Activated naive CD8-positive, alpha-beta T cell (primary cell): ENCODE data around the gene ADRM1.

Experiments used
- H3K27ac Mint-ChIP-seq: one replicate; pipeline ENCODE4 v1.8.0; 2021; ENCODE audit warnings: mixed read lengths
- H3K27me3 Mint-ChIP-seq: one replicate; pipeline ENCODE4 v1.8.0; 2021; ENCODE audit warnings: mixed read lengths
- H3K36me3 Mint-ChIP-seq: one replicate; pipeline ENCODE4 v1.8.0; 2021; ENCODE audit warnings: mixed read lengths
- H3K4me1 Mint-ChIP-seq: one replicate; pipeline ENCODE4 v1.8.0; 2021; ENCODE audit warnings: low read depth, mixed read lengths
- H3K4me3 Mint-ChIP-seq: one replicate; pipeline ENCODE4 v1.8.0; 2021; ENCODE audit warnings: mild to moderate bottlenecking, mixed read lengths
- H3K9me3 Mint-ChIP-seq: one replicate; pipeline ENCODE4 v1.8.0; 2021; ENCODE audit warnings: low read depth, mixed read lengths

The ADRM1 gene

GRCh38 chr20:62329389-62330377, 26.9 kb downstream of the ADRM1 start:
- no peaks in the 10 kb centered on the region for H3K27me3 Mint-ChIP-seq
- H3K4me3 Mint-ChIP-seq = no peak overlapping the region
- H3K4me1 Mint-ChIP-seq = no peaks in the 10 kb centered on the region
- no peaks in the 10 kb centered on the region for H3K9me3 Mint-ChIP-seq
- H3K36me3 Mint-ChIP-seq = no peaks in the 10 kb centered on the region
- no peak overlapping the region for H3K27ac Mint-ChIP-seq

- no peak overlapping the region for H3K27ac Mint-ChIP-seq
- H3K27me3 Mint-ChIP-seq = no peaks in the 10 kb centered on the region
- H3K36me3 Mint-ChIP-seq = no peaks in the 10 kb centered on the region
- no peaks in the 10 kb centered on the region for H3K9me3 Mint-ChIP-seq
- H3K4me1 Mint-ChIP-seq = no peaks in the 10 kb centered on the region
- no peak overlapping the region for H3K4me3 Mint-ChIP-seq
Measured at GRCh38 chr20:62330576-62331317, 27.9 kb downstream of the ADRM1 start.

GRCh38 chr20:62331347-62331746, 28.6 kb downstream of the ADRM1 start:
- no peaks in the 10 kb centered on the region for H3K27me3 Mint-ChIP-seq
- H3K36me3 Mint-ChIP-seq = no peaks in the 10 kb centered on the region
- H3K27ac Mint-ChIP-seq = no peak overlapping the region
- no peaks in the 10 kb centered on the region for H3K9me3 Mint-ChIP-seq
- H3K4me3 Mint-ChIP-seq = no peak overlapping the region
- no peaks in the 10 kb centered on the region for H3K4me1 Mint-ChIP-seq

GRCh38 chr20:62332421-62332820, 29.6 kb downstream of the ADRM1 start:
- Mint-ChIP-seq H3K4me1 (no peaks in the 10 kb centered on the region), H3K27me3 (no peaks in the 10 kb centered on the region), H3K9me3 (no peaks in the 10 kb centered on the region), H3K4me3 (no peak overlapping the region), H3K27ac (no peak overlapping the region), H3K36me3 (no peaks in the 10 kb centered on the region)

DNA sequence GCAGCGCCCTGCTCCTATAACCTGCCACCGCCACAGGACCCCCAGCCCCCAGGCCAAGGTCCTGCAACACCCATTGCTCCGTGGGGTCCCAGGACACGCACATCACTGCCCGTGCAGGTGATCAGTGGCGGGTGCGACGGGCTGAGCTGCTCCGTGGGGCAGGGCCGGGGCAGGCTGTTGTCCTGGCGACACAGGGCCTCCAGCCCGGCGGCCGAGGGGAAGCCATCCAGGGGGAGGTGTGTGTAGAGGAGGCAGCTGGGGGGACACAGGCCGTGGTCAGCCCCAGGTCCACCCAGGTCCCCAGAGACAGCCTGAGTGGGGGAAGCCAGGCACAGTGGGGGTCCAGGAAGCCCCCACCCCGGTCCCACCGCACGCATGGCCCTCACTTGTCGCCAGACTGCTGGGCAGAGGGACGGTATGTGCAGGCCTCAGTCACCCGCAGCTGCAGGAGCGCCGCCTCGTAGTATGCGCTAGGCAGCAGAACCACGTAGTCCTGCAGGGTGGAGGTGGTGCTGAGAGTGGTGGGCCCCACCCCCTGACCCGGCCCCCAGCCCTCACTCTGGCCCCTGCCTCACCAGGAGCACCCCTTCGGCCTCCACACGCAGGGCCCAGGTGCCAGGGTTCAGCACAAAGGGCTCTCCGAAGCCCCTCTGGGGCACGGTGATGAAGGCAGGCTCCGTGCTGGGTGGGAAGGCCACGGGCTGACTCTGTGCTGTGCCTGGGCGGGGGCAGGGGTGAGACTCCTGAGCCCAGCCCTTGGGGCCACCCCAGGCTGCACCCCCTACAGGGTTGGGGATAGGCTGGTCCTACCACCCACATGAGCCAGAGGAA, 30.4 kb downstream of the ADRM1 start:
- H3K4me1 Mint-ChIP-seq = no peaks in the 10 kb centered on the region
- no peak overlapping the region for H3K4me3 Mint-ChIP-seq
- H3K27ac Mint-ChIP-seq = no peak overlapping the region
- no peaks in the 10 kb centered on the region for H3K27me3 Mint-ChIP-seq
- no peaks in the 10 kb centered on the region for H3K9me3 Mint-ChIP-seq
- no peaks in the 10 kb centered on the region for H3K36me3 Mint-ChIP-seq

DNA sequence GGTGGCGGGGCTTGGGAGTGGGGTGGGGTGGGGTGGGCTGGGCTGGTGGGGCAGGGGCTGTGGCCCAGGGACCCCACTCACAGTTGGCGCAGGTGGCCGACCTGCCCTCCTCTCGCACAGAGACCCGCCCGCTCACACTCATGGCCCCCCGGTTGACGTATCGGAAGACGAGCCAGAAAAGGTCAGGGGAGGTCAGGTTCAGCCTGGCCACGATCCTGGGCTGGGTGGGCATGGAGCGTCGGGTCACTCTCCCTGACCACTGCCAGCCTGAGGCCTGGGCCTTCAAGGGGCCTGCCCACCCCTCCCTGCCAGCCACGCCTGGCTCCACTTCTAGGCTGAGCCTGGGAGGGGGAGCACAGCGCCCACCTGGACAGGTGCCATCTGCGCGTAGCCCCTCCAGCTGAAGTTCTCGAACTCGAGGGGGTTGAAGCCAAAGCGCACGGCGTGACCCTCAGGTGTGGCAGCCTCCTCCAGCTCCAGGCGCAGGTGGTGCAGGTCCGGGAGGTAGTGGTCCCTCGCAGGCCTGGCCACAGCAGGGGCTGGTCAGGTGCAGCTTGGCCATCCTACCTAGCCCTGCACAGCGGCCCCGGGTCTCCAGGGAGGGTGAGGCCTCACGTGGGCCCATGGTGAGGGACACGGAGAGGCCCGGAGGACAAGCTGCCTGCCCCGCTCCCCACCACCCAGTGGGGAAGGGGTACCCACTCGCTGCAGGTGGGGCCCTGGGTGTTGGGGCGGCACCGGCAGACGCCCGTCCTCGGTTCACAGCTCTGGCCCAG, 31.2 kb downstream of the ADRM1 start:
- Mint-ChIP-seq H3K27ac (no peak overlapping the region), H3K4me1 (no peaks in the 10 kb centered on the region), H3K36me3 (no peaks in the 10 kb centered on the region), H3K4me3 (no peak overlapping the region), H3K27me3 (no peaks in the 10 kb centered on the region), H3K9me3 (no peaks in the 10 kb centered on the region)

DNA sequence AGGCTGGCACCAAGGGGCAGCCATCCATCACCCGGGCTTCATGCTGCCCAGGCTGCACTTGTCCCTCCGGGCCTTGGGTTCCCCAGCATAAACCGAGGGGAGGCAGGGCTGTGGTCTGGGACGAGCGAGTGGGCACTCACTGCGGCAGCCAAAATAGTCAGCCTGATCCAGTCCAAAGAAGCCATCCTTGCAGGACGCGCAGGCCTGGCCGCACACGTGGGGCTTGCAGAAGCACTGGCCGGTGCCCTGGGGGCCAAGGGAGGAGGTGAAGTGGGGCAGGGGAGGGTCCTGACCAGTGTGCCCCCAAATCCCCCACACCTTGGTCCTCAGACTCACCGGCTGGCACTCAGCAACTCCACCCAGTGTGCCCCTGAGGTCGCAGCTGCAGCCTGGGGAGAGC, 32.1 kb downstream of the ADRM1 start:
- no peak overlapping the region for H3K27ac Mint-ChIP-seq
- no peaks in the 10 kb centered on the region for H3K9me3 Mint-ChIP-seq
- H3K27me3 Mint-ChIP-seq = peaks cover 4% of the 10 kb centered on the region
- no peak overlapping the region for H3K4me3 Mint-ChIP-seq
- H3K4me1 Mint-ChIP-seq = no peaks in the 10 kb centered on the region
- H3K36me3 Mint-ChIP-seq = no peaks in the 10 kb centered on the region

- Mint-ChIP-seq H3K27me3 (peaks cover 6% of the 10 kb centered on the region), H3K36me3 (no peaks in the 10 kb centered on the region), H3K27ac (no peak overlapping the region), H3K9me3 (no peaks in the 10 kb centered on the region), H3K4me3 (no peak overlapping the region), H3K4me1 (no peaks in the 10 kb centered on the region)
Measured at GRCh38 chr20:62335532-62335931, 32.7 kb downstream of the ADRM1 start.

- Mint-ChIP-seq H3K4me3 (no peak overlapping the region), H3K36me3 (no peaks in the 10 kb centered on the region), H3K27ac (no peak overlapping the region), H3K27me3 (peaks cover 6% of the 10 kb centered on the region), H3K4me1 (no peaks in the 10 kb centered on the region), H3K9me3 (no peaks in the 10 kb centered on the region)
Measured at GRCh38 chr20:62336329-62336728, 33.5 kb downstream of the ADRM1 start.

GRCh38 chr20:62336775-62337557, 34.2 kb downstream of the ADRM1 start:
- Mint-ChIP-seq H3K36me3 (no peaks in the 10 kb centered on the region), H3K9me3 (no peaks in the 10 kb centered on the region), H3K4me1 (no peaks in the 10 kb centered on the region), H3K4me3 (no peak overlapping the region), H3K27me3 (peaks cover 6% of the 10 kb centered on the region), H3K27ac (no peak overlapping the region)

GRCh38 chr20:62337558-62338293, 34.9 kb downstream of the ADRM1 start:
- no peak overlapping the region for H3K27ac Mint-ChIP-seq
- H3K4me3 Mint-ChIP-seq = no peak overlapping the region
- H3K4me1 Mint-ChIP-seq = no peaks in the 10 kb centered on the region
- H3K36me3 Mint-ChIP-seq = no peaks in the 10 kb centered on the region
- no peaks in the 10 kb centered on the region for H3K9me3 Mint-ChIP-seq
- peaks cover 6% of the 10 kb centered on the region for H3K27me3 Mint-ChIP-seq

- no peaks in the 10 kb centered on the region for H3K36me3 Mint-ChIP-seq
- H3K27ac Mint-ChIP-seq = no peak overlapping the region
- H3K4me1 Mint-ChIP-seq = no peaks in the 10 kb centered on the region
- H3K27me3 Mint-ChIP-seq = peaks cover 6% of the 10 kb centered on the region
- no peaks in the 10 kb centered on the region for H3K9me3 Mint-ChIP-seq
- no peak overlapping the region for H3K4me3 Mint-ChIP-seq
Measured at GRCh38 chr20:62338294-62338620, 35.5 kb downstream of the ADRM1 start.

- H3K27me3 Mint-ChIP-seq = peaks cover 6% of the 10 kb centered on the region
- H3K36me3 Mint-ChIP-seq = no peaks in the 10 kb centered on the region
- H3K4me3 Mint-ChIP-seq = no peak overlapping the region
- H3K27ac Mint-ChIP-seq = no peak overlapping the region
- no peaks in the 10 kb centered on the region for H3K4me1 Mint-ChIP-seq
- H3K9me3 Mint-ChIP-seq = no peaks in the 10 kb centered on the region
Measured at GRCh38 chr20:62339647-62340062, 36.9 kb downstream of the ADRM1 start.
